GM12864 (cell line): ENCODE results near the gene MTUS2.

Source experiments
- DNase-seq: peaks from one replicate; pipeline ENCODE4 v3.0.0-alpha.2; 2011; ENCODE audit warnings: low read depth
- H3K4me3 ChIP-seq: 2 replicates; pipeline ENCODE4 v1.5.1; 2011; ENCODE audit warnings: mild to moderate bottlenecking, low read depth, low read length, control low read depth
- TF ChIP-seq, protein P1 (sequence below): IDR thresholded peaks from 2 replicates; pipeline ENCODE4 v1.5.1; 2011; ENCODE audit warnings: low read depth, mild to moderate bottlenecking, moderate library complexity, low read length, control low read depth, inconsistent platforms; ENCODE audit errors: missing control alignments

The MTUS2 gene

DNA sequence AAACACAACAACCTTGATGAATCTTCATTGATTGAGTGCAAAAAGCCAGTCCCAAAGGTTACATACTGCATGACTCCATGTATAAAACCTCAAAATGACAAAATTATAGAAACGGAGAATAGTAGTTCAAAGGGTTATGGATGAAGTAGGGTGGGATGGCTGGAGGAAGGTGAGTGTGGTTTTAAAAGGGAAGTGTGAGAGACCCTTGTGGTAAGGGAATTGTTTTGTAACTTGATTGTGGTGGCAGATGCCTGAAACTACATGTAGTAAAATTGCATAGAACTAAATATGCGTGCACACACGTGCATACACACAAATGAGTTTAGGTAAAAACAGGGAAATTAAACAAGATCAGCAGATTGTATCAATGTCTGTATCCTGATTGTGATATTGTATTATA is 340.7 kb downstream of the MTUS2 start:
- H3K4me3 ChIP-seq, result no peak overlapping the region
- TF ChIP-seq, protein P1, sequence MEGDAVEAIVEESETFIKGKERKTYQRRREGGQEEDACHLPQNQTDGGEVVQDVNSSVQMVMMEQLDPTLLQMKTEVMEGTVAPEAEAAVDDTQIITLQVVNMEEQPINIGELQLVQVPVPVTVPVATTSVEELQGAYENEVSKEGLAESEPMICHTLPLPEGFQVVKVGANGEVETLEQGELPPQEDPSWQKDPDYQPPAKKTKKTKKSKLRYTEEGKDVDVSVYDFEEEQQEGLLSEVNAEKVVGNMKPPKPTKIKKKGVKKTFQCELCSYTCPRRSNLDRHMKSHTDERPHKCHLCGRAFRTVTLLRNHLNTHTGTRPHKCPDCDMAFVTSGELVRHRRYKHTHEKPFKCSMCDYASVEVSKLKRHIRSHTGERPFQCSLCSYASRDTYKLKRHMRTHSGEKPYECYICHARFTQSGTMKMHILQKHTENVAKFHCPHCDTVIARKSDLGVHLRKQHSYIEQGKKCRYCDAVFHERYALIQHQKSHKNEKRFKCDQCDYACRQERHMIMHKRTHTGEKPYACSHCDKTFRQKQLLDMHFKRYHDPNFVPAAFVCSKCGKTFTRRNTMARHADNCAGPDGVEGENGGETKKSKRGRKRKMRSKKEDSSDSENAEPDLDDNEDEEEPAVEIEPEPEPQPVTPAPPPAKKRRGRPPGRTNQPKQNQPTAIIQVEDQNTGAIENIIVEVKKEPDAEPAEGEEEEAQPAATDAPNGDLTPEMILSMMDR, result no peak
- no peak for DNase-seq

DNA sequence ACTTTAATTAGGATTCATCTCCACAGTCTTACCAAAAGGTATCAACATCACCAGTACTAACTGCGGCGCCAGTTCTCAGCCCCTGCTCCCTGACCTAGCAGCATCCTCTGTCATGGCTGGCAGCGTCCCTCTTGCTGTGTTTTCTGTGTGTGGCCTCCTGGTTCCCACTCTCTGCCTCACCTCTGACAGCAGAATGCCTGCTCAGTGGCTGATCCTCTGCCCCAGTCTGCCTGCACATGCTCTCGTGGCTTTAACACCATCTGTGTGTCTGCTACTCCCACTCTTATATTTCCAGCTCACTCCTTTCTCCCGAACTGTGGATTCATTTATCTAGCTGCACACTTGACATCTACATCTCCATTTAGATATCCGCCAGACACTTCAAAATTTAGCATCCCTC is 341.5 kb downstream of the MTUS2 start:
- TF ChIP-seq, protein P1, result no peak
- H3K4me3 ChIP-seq, result no peak overlapping the region
- no peak for DNase-seq

DNA sequence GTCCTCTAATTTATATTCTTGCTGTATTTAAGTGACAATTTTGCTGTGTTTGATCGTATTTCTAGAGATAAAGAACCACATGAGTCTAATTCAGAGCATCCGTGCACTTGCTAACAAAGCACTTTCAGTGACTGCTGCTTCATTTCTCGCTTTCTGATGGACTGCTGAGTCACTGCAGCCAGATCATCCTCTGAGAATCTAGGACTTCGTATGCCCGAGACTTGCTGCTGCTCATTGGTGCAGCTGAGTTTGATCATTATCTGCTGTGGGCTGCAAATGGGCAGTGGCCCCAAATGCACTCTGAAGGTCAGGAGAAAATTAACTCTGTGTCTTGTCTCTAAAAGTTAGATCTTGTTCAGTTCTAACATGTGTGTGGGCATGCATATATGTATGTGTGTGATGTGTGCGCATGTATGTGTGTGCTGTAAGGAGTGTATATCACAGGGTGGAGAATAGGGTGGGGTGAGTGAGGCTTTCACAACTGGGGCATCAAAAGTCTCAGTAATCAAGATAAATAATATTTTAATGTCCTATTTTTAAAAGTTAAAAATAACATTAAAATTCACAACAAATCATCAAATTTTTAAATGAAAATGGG is 342.6 kb downstream of the MTUS2 start:
- TF ChIP-seq, protein P1, result no peak
- no peak overlapping the region for H3K4me3 ChIP-seq
- no peak for DNase-seq

DNA sequence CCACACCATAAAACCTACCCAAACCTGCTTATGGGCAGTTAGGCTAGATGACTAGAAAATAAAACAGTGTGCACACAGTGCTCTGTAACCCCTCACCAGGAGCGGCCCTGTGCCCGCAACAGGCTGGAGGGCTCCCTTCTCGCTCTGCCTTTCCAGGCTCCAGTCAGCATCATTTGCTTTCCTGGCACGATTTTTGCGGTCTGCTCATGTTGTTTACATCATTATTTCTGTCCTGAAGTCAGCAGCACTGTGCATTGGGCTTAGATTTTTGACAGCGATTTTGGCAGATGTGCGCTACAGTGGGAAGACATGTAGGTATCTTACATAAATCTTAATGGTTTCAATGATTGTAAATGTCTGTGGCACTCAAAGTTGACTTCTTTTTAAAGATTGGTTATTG is 344.0 kb downstream of the MTUS2 start:
- no peak overlapping the region for H3K4me3 ChIP-seq
- TF ChIP-seq, protein P1, result no peak
- DNase-seq, result no peak

DNA sequence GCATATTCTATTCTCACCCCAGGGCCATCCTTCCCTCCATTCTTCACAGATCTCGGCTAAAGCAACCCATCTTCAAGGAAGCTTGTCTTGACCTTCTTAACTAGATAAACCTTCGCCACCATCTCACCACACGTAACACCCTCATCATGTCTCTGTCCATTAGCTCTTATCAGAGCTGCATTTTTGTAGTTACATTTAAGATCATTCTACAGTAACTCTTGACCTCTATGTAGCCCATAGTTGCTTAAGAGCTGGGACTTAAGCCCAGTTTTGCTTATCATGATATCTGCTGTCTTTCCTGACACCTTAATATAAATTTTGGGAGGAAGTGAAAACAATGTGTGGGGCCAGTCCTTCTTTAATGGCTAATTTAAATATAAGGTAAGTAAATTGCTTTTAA is 345.1 kb downstream of the MTUS2 start:
- TF ChIP-seq, protein P1, result no peak
- DNase-seq, result no peak

DNA sequence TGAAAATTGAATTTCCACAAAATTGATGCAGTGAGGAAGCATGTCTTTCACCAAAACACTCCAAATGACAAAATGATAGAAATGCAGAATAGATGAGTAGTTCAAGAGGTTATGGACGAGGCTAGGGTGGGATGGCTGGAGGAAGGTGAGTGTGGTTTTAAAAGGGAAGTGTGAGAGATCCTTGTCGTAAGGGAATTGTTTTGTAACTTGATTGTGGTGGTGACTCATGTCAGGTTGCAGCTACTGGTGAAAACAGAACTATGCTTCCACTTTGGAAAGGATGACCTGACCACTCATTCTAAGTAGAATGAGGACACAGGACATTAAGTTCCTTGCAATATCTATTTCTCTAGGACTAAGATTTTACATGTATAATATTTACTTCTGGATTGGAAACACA is 345.7 kb downstream of the MTUS2 start:
- TF ChIP-seq, protein P1, result no peak
- H3K4me3 ChIP-seq, result no peak overlapping the region
- DNase-seq, result no peak

More for the DNA sequence above, 345.1 kb downstream of the MTUS2 start:
- H3K4me3 ChIP-seq, result no peak overlapping the region

DNA sequence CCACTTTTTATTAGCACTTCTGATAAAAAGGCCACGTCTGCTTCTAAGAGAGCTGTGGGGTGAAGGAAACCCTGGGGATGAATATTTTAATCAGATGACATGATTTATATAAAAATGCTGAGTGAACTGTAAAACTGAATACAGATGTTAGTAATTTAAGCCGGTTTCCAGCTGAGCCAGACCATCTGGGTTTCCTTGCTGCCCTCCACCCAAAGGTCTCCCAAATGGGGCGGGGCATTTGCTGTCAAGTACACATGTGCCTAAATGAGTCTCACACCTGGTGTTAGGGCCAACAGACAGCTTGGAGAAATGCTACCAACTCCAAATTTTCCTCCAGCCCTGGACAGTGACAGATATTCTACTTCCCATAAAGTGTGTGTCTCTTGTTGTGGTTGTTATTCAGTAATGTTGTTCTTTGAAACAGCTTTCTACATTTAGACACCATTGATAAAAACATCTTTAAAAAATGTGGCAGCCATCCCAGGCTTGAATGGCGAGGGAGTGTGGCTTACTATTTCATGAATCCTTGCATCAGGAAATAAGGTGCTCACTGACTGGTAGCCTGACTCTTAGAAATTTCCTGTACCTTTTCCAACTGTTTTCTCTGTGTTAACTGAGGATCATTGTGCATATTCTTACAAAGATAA is 350.4 kb downstream of the MTUS2 start:
- no peak overlapping the region for H3K4me3 ChIP-seq
- TF ChIP-seq, protein P1, result no peak
- DNase-seq, result no peak
